GM10847 (cell line): Measurements from ENCODE around the gene FMO2.

Experiments used
- POLR2A ChIP-seq: IDR thresholded peaks from 2 replicates; pipeline ENCODE4 v1.6.1; 2011; ENCODE audit not compliant: insufficient read length; ENCODE audit errors: extremely low read depth

Gene FMO2

DNA sequence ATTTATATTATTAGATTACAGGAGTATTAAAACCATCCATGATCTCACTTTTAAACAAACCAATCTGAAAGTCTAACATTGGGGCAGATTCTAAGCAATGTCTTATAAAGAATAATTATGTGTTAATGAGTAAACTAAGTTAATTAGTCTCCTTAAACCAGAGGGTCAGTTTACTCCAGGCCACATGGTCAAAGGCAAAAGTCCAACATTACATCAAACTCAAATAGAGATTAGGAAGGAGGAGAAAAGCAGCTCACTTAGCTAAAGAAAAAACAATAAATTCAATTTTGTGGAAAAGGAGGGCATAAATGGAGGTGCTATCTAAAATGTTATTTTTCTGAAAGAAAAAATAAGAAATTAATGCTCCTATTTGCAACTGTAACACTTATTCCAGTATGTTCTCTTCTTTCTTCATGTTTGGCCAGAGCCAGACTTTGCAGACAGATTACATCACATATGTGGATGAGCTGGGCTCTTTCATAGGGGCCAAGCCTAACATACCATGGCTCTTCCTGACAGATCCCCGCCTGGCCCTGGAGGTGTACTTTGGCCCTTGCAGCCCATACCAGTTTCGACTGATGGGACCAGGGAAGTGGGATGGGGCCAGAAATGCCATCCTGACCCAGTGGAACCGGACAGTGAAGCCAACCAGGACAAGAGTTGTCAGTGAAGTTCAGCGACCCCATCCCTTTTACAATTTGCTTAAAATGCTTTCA lies 24.3 kb upstream of the FMO2 start:
- no peak for TF ChIP-seq POLR2A

DNA sequence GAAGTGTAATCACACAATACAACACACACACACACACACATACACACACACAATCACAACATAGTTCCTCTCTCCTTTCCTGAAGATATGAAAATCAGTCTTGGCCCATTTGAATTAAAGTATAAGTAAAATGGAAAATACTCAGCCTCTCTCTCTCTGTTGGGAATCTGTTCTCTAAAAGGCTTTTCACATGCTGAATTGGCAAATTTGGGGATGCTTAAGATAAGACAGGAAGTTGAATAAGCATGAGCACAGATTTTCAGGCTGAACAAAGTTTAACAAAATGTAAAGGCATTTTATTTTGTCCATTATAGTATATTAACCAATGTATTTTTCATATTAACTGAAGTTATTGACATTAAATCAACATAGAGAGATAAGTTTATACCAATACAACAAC lies 23.7 kb upstream of the FMO2 start:
- no peak for TF ChIP-seq POLR2A

DNA sequence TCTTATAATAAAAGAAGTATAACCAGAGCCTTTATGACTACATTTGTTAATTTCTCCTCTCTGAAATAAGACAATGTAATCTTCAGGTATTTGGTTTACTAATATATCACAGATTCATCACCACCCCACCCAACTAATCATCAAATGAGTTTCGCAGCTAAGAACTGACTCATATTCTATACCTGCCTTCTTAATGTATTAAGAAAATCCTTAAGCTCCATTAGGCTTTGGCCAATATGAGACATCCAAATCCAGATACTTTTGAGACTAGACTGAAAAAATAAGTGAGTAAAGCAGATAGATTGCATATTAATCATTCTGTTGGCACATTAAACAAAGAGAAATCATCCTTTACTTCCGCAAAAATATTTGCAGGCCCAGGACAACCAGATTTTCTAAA lies 18.7 kb upstream of the FMO2 start:
- TF ChIP-seq POLR2A = no peak

- TF ChIP-seq POLR2A = no peak
These were observed 17.3 kb upstream of the FMO2 start for GRCh38 chr1:171167785-171168184.

- TF ChIP-seq POLR2A = no peak
These were observed 12.6 kb upstream of the FMO2 start for GRCh38 chr1:171172471-171172870.

- TF ChIP-seq POLR2A = no peak
These were observed 12.0 kb upstream of the FMO2 start for GRCh38 chr1:171173069-171173468.

GRCh38 chr1:171174560-171175294 lies 10.4 kb upstream of the FMO2 start:
- TF ChIP-seq POLR2A = no peak

GRCh38 chr1:171177261-171177660 lies 7.8 kb upstream of the FMO2 start:
- TF ChIP-seq POLR2A = no peak

- no peak for TF ChIP-seq POLR2A
These were observed 5.5 kb upstream of the FMO2 start for GRCh38 chr1:171179318-171180227.

DNA sequence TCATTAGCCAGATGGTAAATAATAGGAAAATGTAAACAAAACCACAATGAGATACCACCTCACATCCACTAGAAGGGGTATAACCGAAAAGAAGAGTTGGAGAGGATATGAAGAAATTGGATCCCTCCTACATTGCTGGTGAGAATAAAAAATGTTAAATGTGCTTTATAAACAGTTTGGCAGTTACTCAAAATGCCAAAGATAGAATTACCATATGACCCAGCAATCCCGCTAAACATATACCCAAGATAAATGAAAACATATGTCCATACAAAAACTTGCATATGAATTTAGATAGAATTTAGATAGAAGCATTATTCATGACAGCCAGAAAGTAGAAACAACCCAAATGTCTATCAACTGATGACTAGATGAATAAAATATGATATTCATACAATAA lies 4.4 kb upstream of the FMO2 start:
- no peak for TF ChIP-seq POLR2A

DNA sequence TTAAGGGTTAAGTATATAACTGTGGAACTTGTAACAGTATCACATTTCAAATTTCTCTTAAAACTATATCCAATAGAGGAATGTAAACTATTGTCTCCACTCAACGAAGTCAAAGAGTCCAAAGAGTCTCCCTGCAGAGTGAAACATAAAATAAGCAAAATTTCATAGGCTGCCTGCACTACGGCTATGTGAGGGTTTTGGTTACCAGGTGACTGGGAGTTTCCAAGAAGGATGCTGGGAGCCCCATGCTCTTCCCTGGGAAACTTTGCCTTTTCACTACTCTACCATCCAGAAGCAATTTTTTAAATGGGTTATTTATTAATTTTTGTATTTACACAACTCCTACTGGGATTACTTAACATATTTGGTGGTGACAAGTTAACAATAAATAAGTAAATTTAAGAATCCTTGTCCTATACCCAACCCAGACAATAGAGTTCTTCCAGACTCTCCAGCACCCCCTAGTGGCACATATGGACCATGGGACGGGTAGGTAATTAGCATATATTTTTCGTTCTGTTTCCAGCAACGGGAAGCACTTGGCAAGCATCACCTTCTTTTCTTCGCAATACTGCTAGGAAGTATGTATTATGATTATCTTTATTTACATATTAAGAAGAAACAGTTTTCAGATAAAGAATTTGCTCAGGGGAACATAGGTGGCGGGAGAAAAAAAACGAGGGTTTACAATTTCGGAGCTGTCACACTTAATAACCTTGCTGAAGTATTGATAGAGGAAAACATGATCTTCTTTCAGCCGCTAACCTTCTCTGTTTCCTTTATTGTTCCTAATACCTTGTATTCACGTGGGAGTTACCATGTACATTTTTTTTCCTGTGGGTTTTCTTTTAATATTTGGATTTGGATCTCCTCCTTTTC lies 3.5 kb downstream of the FMO2 start:
- TF ChIP-seq POLR2A = no peak

DNA sequence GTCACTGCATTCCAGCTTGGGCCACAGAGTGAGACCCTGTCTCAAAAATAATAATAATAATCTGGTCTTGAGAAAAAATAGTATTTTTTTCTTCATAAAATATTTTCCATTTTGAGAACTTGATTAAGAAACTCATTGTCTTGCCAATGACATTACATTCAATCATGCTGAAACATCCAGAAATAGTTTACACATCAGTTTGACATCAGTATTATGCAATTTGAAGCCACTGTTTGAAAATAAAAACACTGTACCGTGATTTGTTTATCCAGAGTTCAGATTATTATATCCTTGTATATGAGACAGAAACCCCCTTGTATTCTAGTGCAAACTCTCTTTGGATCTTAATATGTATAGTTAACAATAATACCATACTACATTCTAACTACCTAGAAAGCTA lies 6.9 kb downstream of the FMO2 start:
- TF ChIP-seq POLR2A = no peak

DNA sequence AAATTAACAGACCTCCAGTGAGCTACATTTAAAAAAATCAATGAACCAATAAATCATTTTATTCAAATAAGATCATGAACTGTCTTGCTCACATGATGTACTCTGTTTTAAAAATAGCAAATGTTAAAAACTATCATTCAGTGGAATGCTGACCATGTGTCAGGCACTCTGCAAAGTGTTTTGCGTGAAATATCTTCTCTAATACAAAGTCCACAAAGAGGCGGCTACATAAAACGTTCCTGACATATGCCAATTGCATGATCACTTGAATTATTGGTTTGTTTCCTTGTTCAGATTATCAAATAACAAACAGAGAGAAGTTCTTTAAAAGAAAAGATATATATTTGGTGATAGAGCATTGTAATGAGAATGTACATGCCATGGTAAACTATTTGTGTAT lies 10.7 kb downstream of the FMO2 start:
- no peak for TF ChIP-seq POLR2A

GRCh38 chr1:171196351-171196750 lies 11.3 kb downstream of the FMO2 start:
- TF ChIP-seq POLR2A = no peak

GRCh38 chr1:171198081-171198480 lies 13.0 kb downstream of the FMO2 start:
- TF ChIP-seq POLR2A = no peak

GRCh38 chr1:171204296-171204695 lies 19.2 kb downstream of the FMO2 start:
- no peak for TF ChIP-seq POLR2A
